Upper lobe of left lung (tissue), 6 donors: ENCODE measurements around the gene MLN. TPM values are rescaled to one million over a fixed set of nuclear protein-coding genes. Genes with fewer than 3 reads are reported as not detected.

ENCODE experiments used
- ATAC-seq, 2 donors: fragments of 200-7000 bp; cut with Tn5 transposase; one replicate each; pipeline ENCODE4 v1.9.1; 2022; ENCODE audit warnings: mild to moderate bottlenecking in 2 of 2, moderate library complexity in 2 of 2; ENCODE audit not compliant: low FRiP score in 2 of 2
- DNase-seq, 2 donors: peaks; one replicate each; pipeline ENCODE4 v3.0.0-alpha.2; 2019 to 2020
- H3K27ac ChIP-seq, 4 donors: fragments of 200-600 bp; sonication (generic); one replicate each; pipeline ENCODE4 v1.5.1; 2016 to 2019
- H3K27me3 ChIP-seq, 4 donors: fragments of 200-600 bp; sonication (generic); one replicate each; pipeline ENCODE4 v1.5.1; 2017 to 2019
- H3K36me3 ChIP-seq, 4 donors: fragments of 200-600 bp; sonication (generic); one replicate each; pipeline ENCODE4 v1.5.1; 2016 to 2019
- H3K4me1 ChIP-seq, 4 donors: fragments of 200-600 bp; sonication (generic); one replicate each; pipeline ENCODE4 v1.5.1; 2018 to 2019
- H3K4me3 ChIP-seq, 4 donors: fragments of 200-600 bp; sonication (generic); one replicate each; pipeline ENCODE4 v1.5.1; 2017 to 2019; ENCODE audit warnings: mild to moderate bottlenecking in 2 of 4, moderate library complexity in 1 of 4
- H3K9me3 ChIP-seq, 4 donors: fragments of 200-600 bp; sonication (generic); one replicate each; pipeline ENCODE4 v1.5.1; 2018 to 2019
- EP300 ChIP-seq, 4 donors: sonication (generic); formaldehyde crosslinking; IDR thresholded peaks; one replicate each; pipeline ENCODE4 v1.5.1; 2017; ENCODE audit warnings: antibody characterized with exemption in 4 of 4, control low read depth in 2 of 4
- POLR2A ChIP-seq, 4 donors: fragments of 450-650 bp; IDR thresholded peaks; one replicate each; pipeline ENCODE4 v1.5.1; 2016 to 2017; ENCODE audit warnings: antibody characterized with exemption in 4 of 4, mild to moderate bottlenecking in 2 of 4
- POLR2AphosphoS5 ChIP-seq, 2 donors: sonication (generic); formaldehyde crosslinking; IDR thresholded peaks; one replicate each; pipeline ENCODE4 v1.5.1; 2017; ENCODE audit warnings: antibody characterized with exemption in 2 of 2
- WGBS, 2 donors: methylation state at CpG; one replicate each; pipeline ENCODE4 v1.1.5; 2017 to 2018; 5-methylcytosine and 5-hydroxymethylcytosine counted together
- total RNA-seq, 6 donors: library from RNA; depleted of rRNA in 4 of 6; stranded (reverse); fragments of >200 nt in 4 of 6; gene quantifications; one replicate each; pipeline versions ENCODE4 v1.1.0 to v1.2.1, GENCODE V29; 2016 to 2021
- TF ChIP-seq, protein P1 (sequence below), 6 experiments: fragments of 450-650 bp in 4 of 6; fragments of 200-600 bp in 2 of 6; sonication (generic) in 2 of 6; IDR thresholded peaks; one replicate each; pipeline ENCODE4 v1.5.1; 2016 to 2019; ENCODE audit warnings: antibody characterized with exemption in 6 of 6
- donor health status: DM: no; HTN: no; CAD: no; lungs with moderate emphysema.
- donor health status: DM: no; HTN: yes; CAD: no; lungs with severe emphysema.

The MLN gene
- total RNA-seq, 6 donors from 2014 or later = not detected

GRCh38 chr6:33824461-33825154 lies 20.8 kb upstream of the MLN start:
- Histone ChIP-seq H3K4me3 (peak overlapping the region in 2 of 4 donors; percentile 17 to 33), H3K9me3 (no peaks in the 10 kb centered on the region), H3K36me3 (no peaks in the 10 kb centered on the region), H3K27me3 (no peaks in the 10 kb centered on the region), H3K4me1 (peaks cover 7 to 10% (median 8%) of the 10 kb centered on the region in 4 donors), H3K27ac (peak overlapping the region in 2 of 4 donors; percentile 39 to 61)
- 28 to 45% methylated on average over 14 to 15 of the region's 15 CpGs for WGBS, 2 donors
- DNase-seq (peak in 1 of 2 donors; percentile 79), ATAC-seq (peak; percentile 63 to 77)
- TF ChIP-seq POLR2A (IDR thresholded peaks at IDR 0.05) (peak in 1 of 4 donors; percentile 20), POLR2AphosphoS5 (IDR thresholded peaks at IDR 0.05) (no peak)

DNA sequence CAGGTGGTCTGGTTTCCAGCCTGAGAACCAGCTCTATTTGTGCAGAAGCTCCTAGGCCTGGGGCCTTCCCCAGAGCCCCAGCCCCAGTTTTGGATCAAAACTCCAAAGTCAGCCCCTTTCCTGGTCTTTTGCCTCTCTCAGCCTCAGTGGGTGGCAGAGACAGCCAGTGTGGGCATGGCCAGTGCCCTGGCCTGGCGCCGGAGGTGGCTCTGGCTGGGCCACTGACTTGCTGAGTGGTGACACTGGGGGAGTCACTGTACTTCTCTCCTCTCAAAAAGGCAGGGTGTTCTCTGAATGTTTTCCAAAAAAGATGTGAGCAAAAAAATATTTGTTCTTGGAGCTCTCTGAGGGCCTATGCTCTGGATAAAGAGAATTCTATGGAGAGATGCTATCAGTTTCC lies 20.0 kb upstream of the MLN start:
- DNase-seq (no peak), ATAC-seq (no peak)
- no peaks in the 10 kb centered on the region for H3K9me3 ChIP-seq
- no peaks in the 10 kb centered on the region for H3K27me3 ChIP-seq
- H3K4me1 ChIP-seq = peaks cover 7 to 10% (median 8%) of the 10 kb centered on the region in 4 donors
- H3K27ac ChIP-seq = no peak overlapping the region
- H3K4me3 ChIP-seq = no peak overlapping the region
- H3K36me3 ChIP-seq = no peaks in the 10 kb centered on the region
- WGBS, 2 donors = 61% methylated on average over 2 of the region's 2 CpGs; no CpG with 5 or more reads in 1 of the 2 donors
- TF ChIP-seq, protein P1, sequence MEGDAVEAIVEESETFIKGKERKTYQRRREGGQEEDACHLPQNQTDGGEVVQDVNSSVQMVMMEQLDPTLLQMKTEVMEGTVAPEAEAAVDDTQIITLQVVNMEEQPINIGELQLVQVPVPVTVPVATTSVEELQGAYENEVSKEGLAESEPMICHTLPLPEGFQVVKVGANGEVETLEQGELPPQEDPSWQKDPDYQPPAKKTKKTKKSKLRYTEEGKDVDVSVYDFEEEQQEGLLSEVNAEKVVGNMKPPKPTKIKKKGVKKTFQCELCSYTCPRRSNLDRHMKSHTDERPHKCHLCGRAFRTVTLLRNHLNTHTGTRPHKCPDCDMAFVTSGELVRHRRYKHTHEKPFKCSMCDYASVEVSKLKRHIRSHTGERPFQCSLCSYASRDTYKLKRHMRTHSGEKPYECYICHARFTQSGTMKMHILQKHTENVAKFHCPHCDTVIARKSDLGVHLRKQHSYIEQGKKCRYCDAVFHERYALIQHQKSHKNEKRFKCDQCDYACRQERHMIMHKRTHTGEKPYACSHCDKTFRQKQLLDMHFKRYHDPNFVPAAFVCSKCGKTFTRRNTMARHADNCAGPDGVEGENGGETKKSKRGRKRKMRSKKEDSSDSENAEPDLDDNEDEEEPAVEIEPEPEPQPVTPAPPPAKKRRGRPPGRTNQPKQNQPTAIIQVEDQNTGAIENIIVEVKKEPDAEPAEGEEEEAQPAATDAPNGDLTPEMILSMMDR (IDR thresholded peaks at IDR 0.05) = no peak
- TF ChIP-seq POLR2A (IDR thresholded peaks at IDR 0.05) (no peak), EP300 (IDR thresholded peaks at IDR 0.05) (no peak), POLR2AphosphoS5 (IDR thresholded peaks at IDR 0.05) (no peak)

DNA sequence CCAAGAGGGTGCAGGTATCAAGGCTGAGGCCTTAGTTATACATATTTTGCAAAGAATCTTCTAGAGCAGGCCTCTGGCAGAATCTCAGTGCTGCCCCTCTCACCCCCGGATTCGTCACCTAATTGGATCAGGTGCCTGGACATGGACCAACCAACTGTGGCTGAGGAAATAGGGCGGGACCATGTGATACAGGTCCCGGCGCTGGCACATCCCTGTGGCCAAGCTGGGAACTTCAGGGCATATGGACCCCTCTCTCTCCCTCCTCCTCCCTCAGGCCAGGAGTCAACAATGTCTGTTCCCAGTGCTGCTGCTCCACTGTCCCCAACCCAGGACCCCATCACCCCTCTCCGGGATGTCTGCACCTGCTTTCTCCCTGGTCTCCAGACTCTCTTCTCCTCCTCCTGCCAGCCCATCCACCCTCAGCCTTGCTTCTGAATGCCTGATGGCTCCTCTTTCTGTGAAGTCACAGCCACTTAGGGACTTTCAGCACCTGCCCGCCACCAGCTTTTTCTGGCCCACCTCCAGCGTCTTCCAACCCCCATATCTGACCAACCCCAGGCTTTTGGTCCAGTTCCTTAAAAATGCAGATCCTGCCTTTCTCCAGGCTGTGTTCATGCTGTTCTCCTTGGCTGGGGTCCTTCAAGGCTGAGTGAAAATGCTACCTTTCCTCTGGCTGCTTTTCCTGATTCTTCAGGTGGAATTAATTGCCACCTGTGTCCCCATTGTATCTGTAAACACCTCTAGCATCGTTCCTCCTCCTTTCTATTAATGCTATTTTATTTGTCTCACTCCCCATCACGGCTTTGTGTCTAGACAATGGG lies 19.0 kb upstream of the MLN start:
- 58 to 72% methylated on average over 10 of the region's 10 CpGs for WGBS, 2 donors
- H3K36me3 ChIP-seq = no peaks in the 10 kb centered on the region
- ATAC-seq (no peak), DNase-seq (no peak)
- TF ChIP-seq POLR2AphosphoS5 (IDR thresholded peaks at IDR 0.05) = no peak
- TF ChIP-seq, protein P1 (IDR thresholded peaks at IDR 0.05) = peak in 2 of 6 experiments; percentile 20 to 26
- H3K27ac ChIP-seq = no peak overlapping the region
- no peaks in the 10 kb centered on the region for H3K9me3 ChIP-seq
- H3K27me3 ChIP-seq = no peaks in the 10 kb centered on the region
- no peak overlapping the region for H3K4me3 ChIP-seq
- peaks cover 7 to 12% (median 9%) of the 10 kb centered on the region in 4 donors for H3K4me1 ChIP-seq

- no peak for DNase-seq
- no peak for ATAC-seq
- Histone ChIP-seq H3K27me3 (no peaks in the 10 kb centered on the region), H3K4me3 (no peak overlapping the region), H3K9me3 (no peaks in the 10 kb centered on the region), H3K27ac (no peak overlapping the region), H3K4me1 (peaks cover 7 to 22% (median 9%) of the 10 kb centered on the region in 4 donors), H3K36me3 (no peaks in the 10 kb centered on the region)
- 45 to 62% methylated on average over 7 of the region's 7 CpGs for WGBS, 2 donors
- TF ChIP-seq POLR2A (IDR thresholded peaks at IDR 0.05) (no peak), POLR2AphosphoS5 (IDR thresholded peaks at IDR 0.05) (no peak), EP300 (IDR thresholded peaks at IDR 0.05) (no peak)
- TF ChIP-seq, protein P1 (IDR thresholded peaks at IDR 0.05) = no peak
Measured at GRCh38 chr6:33820784-33821520, 17.1 kb upstream of the MLN start.

GRCh38 chr6:33820243-33820642 lies 16.4 kb upstream of the MLN start:
- TF ChIP-seq, protein P1 (IDR thresholded peaks at IDR 0.05) = no peak
- no peak for TF ChIP-seq POLR2AphosphoS5 (IDR thresholded peaks at IDR 0.05)
- no peak for TF ChIP-seq EP300 (IDR thresholded peaks at IDR 0.05)
- TF ChIP-seq POLR2A (IDR thresholded peaks at IDR 0.05) = no peak
- Histone ChIP-seq H3K9me3 (no peaks in the 10 kb centered on the region), H3K36me3 (no peaks in the 10 kb centered on the region), H3K4me3 (no peak overlapping the region), H3K27me3 (no peaks in the 10 kb centered on the region), H3K4me1 (peaks cover 7 to 22% (median 9%) of the 10 kb centered on the region in 4 donors), H3K27ac (no peak overlapping the region)
- no peak for DNase-seq
- 64 to 74% methylated on average over 6 to 10 of the region's 10 CpGs for WGBS, 2 donors
- ATAC-seq = no peak
